SK-N-SH treated with all-trans-retinoic acid at 6 μM for 48 hours (cell line): ENCODE measurements around the gene MUSTN1.

ENCODE experiments used
- ARNTL ChIP-seq: fragments of 450-650 bp; formaldehyde crosslinking; IDR thresholded peaks from 2 replicates; pipeline ENCODE4 v1.5.0; 2020; ENCODE audit warnings: low read depth, mild to moderate bottlenecking, moderate library complexity, borderline replicate concordance
- ESRRG ChIP-seq: fragments of 250-450 bp; sonication (Bioruptor Pico); IDR thresholded peaks from 2 replicates; pipeline ENCODE4 v1.6.1; 2021; ENCODE audit warnings: mild to moderate bottlenecking
- ISL1 ChIP-seq: fragments of 250-450 bp; sonication (Bioruptor Pico); IDR thresholded peaks from 2 replicates; pipeline ENCODE4 v2.1.2; 2022; ENCODE audit warnings: mild to moderate bottlenecking, moderate library complexity
- PATZ1 ChIP-seq: fragments of 250-450 bp; sonication (Bioruptor Pico); IDR thresholded peaks from 2 replicates; pipeline ENCODE4 v1.8.0; 2020; ENCODE audit warnings: mild to moderate bottlenecking, moderate library complexity, borderline replicate concordance
- POU6F1 ChIP-seq: fragments of 250-450 bp; sonication (Bioruptor Pico); IDR thresholded peaks from 2 replicates; pipeline ENCODE4 v1.8.0; 2021; ENCODE audit warnings: low read depth, mild to moderate bottlenecking, moderate library complexity, borderline replicate concordance
- PPARA ChIP-seq: fragments of 250-450 bp; sonication (Bioruptor Pico); IDR thresholded peaks from 2 replicates; pipeline ENCODE4 v1.5.0; 2020; ENCODE audit warnings: mild to moderate bottlenecking, borderline replicate concordance
- RARB ChIP-seq: fragments of 250-450 bp; sonication (Bioruptor Pico); IDR thresholded peaks from 2 replicates; pipeline ENCODE4 v1.8.0; 2021; ENCODE audit warnings: mild to moderate bottlenecking, moderate library complexity
- SNAI2 ChIP-seq: fragments of 250-450 bp; sonication (Bioruptor Pico); IDR thresholded peaks from 2 replicates; pipeline ENCODE4 v1.5.0; 2020; ENCODE audit warnings: mild to moderate bottlenecking, moderate library complexity
- ZC3H10 ChIP-seq: fragments of 250-450 bp; sonication (Bioruptor Pico); IDR thresholded peaks from 2 replicates; pipeline ENCODE4 v1.5.1; 2021; ENCODE audit warnings: mild to moderate bottlenecking, moderate library complexity
- ZFP3 ChIP-seq: fragments of 250-450 bp; sonication (Bioruptor Pico); IDR thresholded peaks from 2 replicates; pipeline ENCODE4 v1.5.0; 2020; ENCODE audit warnings: mild to moderate bottlenecking, moderate library complexity
- ZNF8 ChIP-seq: fragments of 450-650 bp; formaldehyde crosslinking; IDR thresholded peaks from 2 replicates; pipeline ENCODE4 v1.5.0; 2020; ENCODE audit warnings: mild to moderate bottlenecking, moderate library complexity
- TF ChIP-seq, protein P1 (sequence below): fragments of 250-450 bp; sonication (Bioruptor Pico); IDR thresholded peaks from 2 replicates; pipeline ENCODE4 v1.5.1; 2020; ENCODE audit warnings: low read depth, mild to moderate bottlenecking, moderate library complexity

DNA sequence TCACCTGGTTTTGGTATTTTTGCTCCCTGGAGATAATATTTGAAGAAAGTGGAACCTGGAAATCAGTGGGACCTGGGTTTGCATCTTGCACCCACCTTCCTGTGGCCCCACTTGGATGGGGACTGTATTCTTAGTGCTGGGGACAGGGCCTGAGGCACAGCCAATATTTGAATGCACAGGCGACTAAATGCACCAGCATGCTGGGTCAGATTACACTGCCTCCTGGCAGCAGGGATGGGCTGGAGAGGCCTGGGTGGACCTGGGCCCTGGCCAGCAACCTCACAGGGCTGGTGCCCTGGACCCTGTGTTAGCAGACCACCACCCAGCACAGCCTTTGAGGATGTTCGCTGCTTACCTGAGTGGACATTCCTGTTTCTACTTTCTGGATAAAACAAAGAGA lies 14.9 kb downstream of the MUSTN1 start:
- TF ChIP-seq POU6F1 (CRISPR knock-in tag): no peak
- TF ChIP-seq ARNTL (CRISPR knock-in tag): no peak
- TF ChIP-seq ZC3H10 (CRISPR knock-in tag): no peak
- TF ChIP-seq SNAI2 (CRISPR knock-in tag): no peak
- no peak for TF ChIP-seq PATZ1 (CRISPR knock-in tag)
- TF ChIP-seq ZFP3: no peak
- TF ChIP-seq ESRRG: no peak
- TF ChIP-seq RARB (CRISPR knock-in tag): no peak
- TF ChIP-seq PPARA (CRISPR knock-in tag): no peak
- no peak for TF ChIP-seq ISL1 (CRISPR knock-in tag)
- TF ChIP-seq ZNF8 (CRISPR knock-in tag): no peak
- TF ChIP-seq, protein P1, sequence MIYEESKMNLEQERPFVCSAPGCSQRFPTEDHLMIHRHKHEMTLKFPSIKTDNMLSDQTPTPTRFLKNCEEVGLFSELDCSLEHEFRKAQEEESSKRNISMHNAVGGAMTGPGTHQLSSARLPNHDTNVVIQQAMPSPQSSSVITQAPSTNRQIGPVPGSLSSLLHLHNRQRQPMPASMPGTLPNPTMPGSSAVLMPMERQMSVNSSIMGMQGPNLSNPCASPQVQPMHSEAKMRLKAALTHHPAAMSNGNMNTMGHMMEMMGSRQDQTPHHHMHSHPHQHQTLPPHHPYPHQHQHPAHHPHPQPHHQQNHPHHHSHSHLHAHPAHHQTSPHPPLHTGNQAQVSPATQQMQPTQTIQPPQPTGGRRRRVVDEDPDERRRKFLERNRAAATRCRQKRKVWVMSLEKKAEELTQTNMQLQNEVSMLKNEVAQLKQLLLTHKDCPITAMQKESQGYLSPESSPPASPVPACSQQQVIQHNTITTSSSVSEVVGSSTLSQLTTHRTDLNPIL (CRISPR knock-in tag): no peak
